GM12878 (cell line): ENCODE data around the gene G6PC1. TPM values are rescaled to one million over a fixed set of nuclear protein-coding genes. Genes with fewer than 3 reads are reported as not detected.

Experiments used
- ATAC-seq: fragments of 200-7000 bp; cut with Tn5 transposase; 3 replicates; pipeline ENCODE4 v1.9.1; 2020; ENCODE audit warnings: mild to moderate bottlenecking, moderate library complexity
- BruUV-seq: library from RNA; stranded (reverse); fragments of 400-500 nt; replicated peaks from 2 replicates; lab custom pipeline; 2021; lab: Mats Ljungman, UMichigan
- CTCF ChIA-PET: fragments of 300-600 bp; sonication (Branson Sonifier 250); formaldehyde crosslinking; extraction: SDS; loops from one replicate; lab custom pipeline; 2021; ENCODE audit warnings: inconsistent platforms; lab: Yijun Ruan, JAX
- POLR2A ChIA-PET: fragments of 350-600 bp; formaldehyde crosslinking; extraction: SDS; loops from one replicate; lab custom pipeline; 2021; ENCODE audit warnings: inconsistent platforms; lab: Charles Lee
- RAD21 ChIA-PET: fragments of 300-600 bp; sonication (Branson Sonifier 250); formaldehyde crosslinking; loops from one replicate; lab custom pipeline; 2023; ENCODE audit warnings: antibody characterized with exemption; ENCODE audit not compliant: unreplicated experiment; lab: Charles Lee
- SMC1A ChIA-PET: fragments of 300-600 bp; sonication (Branson Sonifier 250); formaldehyde crosslinking; loops from one replicate; lab custom pipeline; 2023; ENCODE audit not compliant: unreplicated experiment, uncharacterized antibody; lab: Charles Lee
- DNase-seq: peaks from one replicate; pipeline ENCODE4 v3.0.0-alpha.2; 2011; ENCODE audit warnings: low read depth, low spot score
- FAIRE-seq: peaks from 3 replicates; lab custom pipeline; 2011; peaks lifted over from hg19 to GRCh38; lab: Jason Lieb, UNC
- H2AFZ ChIP-seq: 2 replicates; pipeline ENCODE4 v1.6.0; 2011; ENCODE audit warnings: low read depth, low read length, control low read depth; ENCODE audit not compliant: control insufficient read depth
- H3K27ac ChIP-seq: 2 replicates; pipeline ENCODE4 v1.5.1; 2011; ENCODE audit warnings: control low read depth; ENCODE audit not compliant: control insufficient read depth, insufficient read depth
- H3K27me3 ChIP-seq, 2 experiments: replicated peaks in 1 of 2; 2 replicates each; pipeline versions ENCODE4 v1.6.0 to v1.6.1; 2011; ENCODE audit warnings: low read length in 1 of 2; ENCODE audit not compliant: control insufficient read depth in 2 of 2, insufficient read depth in 2 of 2
- H3K36me3 ChIP-seq, 2 experiments: 2 replicates each; pipeline ENCODE4 v1.5.1; 2011; ENCODE audit warnings: low read length in 1 of 2; ENCODE audit not compliant: control insufficient read depth in 2 of 2, insufficient read depth in 2 of 2
- H3K4me1 ChIP-seq: 2 replicates; pipeline ENCODE4 v1.6.1; 2011; ENCODE audit warnings: mild to moderate bottlenecking, low read length, moderate library complexity, mixed read lengths; ENCODE audit not compliant: control insufficient read depth, insufficient read depth
- H3K4me2 ChIP-seq: 2 replicates; pipeline ENCODE4 v1.6.0; 2011; ENCODE audit warnings: control low read depth; ENCODE audit not compliant: control insufficient read depth, insufficient read depth
- H3K4me3 ChIP-seq: fragments of 200-600 bp; sonication (generic); 2 replicates; pipeline ENCODE4 v1.5.1; 2016
- H3K79me2 ChIP-seq: 2 replicates; pipeline ENCODE4 v1.6.0; 2011; ENCODE audit warnings: low read length; ENCODE audit not compliant: control insufficient read depth, insufficient read depth
- H3K9ac ChIP-seq: 2 replicates; pipeline ENCODE4 v1.8.0; 2011; ENCODE audit warnings: low read length, control low read depth, mixed read lengths; ENCODE audit not compliant: control insufficient read depth, insufficient read depth
- H3K9me3 ChIP-seq: replicated peaks from 3 replicates; pipeline ENCODE4 v1.5.1; 2011; ENCODE audit warnings: mild to moderate bottlenecking, low read length; ENCODE audit not compliant: control insufficient read depth, insufficient read depth
- H4K20me1 ChIP-seq: 2 replicates; pipeline ENCODE4 v1.6.0; 2011; ENCODE audit not compliant: control insufficient read depth, insufficient read depth
- BHLHE40 ChIP-seq, 2 experiments: fragments of 450-650 bp in 1 of 2; IDR thresholded peaks; 2 replicates each; pipeline ENCODE4 v1.6.1; 2011 to 2017; ENCODE audit warnings: low read depth in 2 of 2, borderline replicate concordance in 1 of 2, improper control_type of control experiment in 1 of 2, low read length in 1 of 2, mild to moderate bottlenecking in 1 of 2
- JUND ChIP-seq: IDR thresholded peaks from 2 replicates; pipeline ENCODE4 v1.6.1; 2012; ENCODE audit warnings: low read depth, mild to moderate bottlenecking, low read length, improper control_type of control experiment, moderate library complexity
- MXI1 ChIP-seq: fragments of 150-350 bp; IDR thresholded peaks from 2 replicates; pipeline ENCODE4 v1.6.1; 2011; ENCODE audit warnings: low read depth, mild to moderate bottlenecking, inconsistent platforms, low read length, improper control_type of control experiment
- NFYA ChIP-seq: IDR thresholded peaks from 2 replicates; pipeline ENCODE4 v1.6.1; 2011; ENCODE audit warnings: low read depth, mild to moderate bottlenecking, low read length, improper control_type of control experiment, borderline replicate concordance
- ZBTB40 ChIP-seq: fragments of 450-650 bp; IDR thresholded peaks from 2 replicates; pipeline ENCODE4 v1.6.1; 2016; ENCODE audit warnings: mild to moderate bottlenecking, moderate library complexity, borderline replicate concordance
- ZZZ3 ChIP-seq: IDR thresholded peaks from 2 replicates; pipeline ENCODE4 v1.6.1; 2011; ENCODE audit warnings: low read depth; ENCODE audit not compliant: control insufficient read depth, insufficient read length
- WGBS: methylation state at CpG from one replicate; pipeline ENCODE4 v1.1.6; 2016; ENCODE audit warnings: low lambda C conversion rate; ENCODE audit not compliant: insufficient replicate concordance, insufficient coverage; ENCODE audit errors: missing lambda C conversion rate; 5-methylcytosine and 5-hydroxymethylcytosine counted together
- in situ Hi-C: fragments of 300-500 bp; cut with MboI; formaldehyde crosslinking; loops from 9 replicates; pipeline ENCODE4 v1.14.3; 2018; ENCODE audit warnings: mixed read lengths
- intact Hi-C: fragments of 100-400 bp; cut with micrococcal nuclease; formaldehyde crosslinking; loops from one replicate; pipeline ENCODE4 v1.14.2; 2022; ENCODE audit not compliant: unreplicated experiment
- polyA plus RNA-seq, 11 experiments: library from polyadenylated mRNA; depleted of rRNA in 4 of 11; unstranded in 6 of 11; stranded (reverse) in 5 of 11; fragments of >200 nt; fragmentation: Nextera tagmentation in 4 of 11; fragmentation: Illumina TruSeq in 1 of 11; extraction: Ambion mirVana in 4 of 11; extraction: Trizol in 1 of 11; gene quantifications; 1 replicate in 1 of 11; 2 replicates in 10 of 11; pipeline versions ENCODE4 v1.2.1 to v1.2.3, GENCODE V29; 2011 to 2016; ENCODE audit warnings: inconsistent platforms in 2 of 11, missing spikeins in 2 of 11, low read depth in 1 of 11
- total RNA-seq, 4 experiments: library from RNA; depleted of rRNA in 3 of 4; stranded (reverse); fragments of >200 nt in 3 of 4; fragmentation: Illumina TruSeq in 1 of 4; extraction: Trizol in 1 of 4; gene quantifications; 2 replicates each; pipeline versions ENCODE4 v1.2.1 to v1.2.3, GENCODE V29; 2013 to 2021
- TF ChIP-seq, protein P1 (sequence below): IDR thresholded peaks from 2 replicates; pipeline ENCODE4 v1.6.1; 2012; ENCODE audit warnings: low read depth, low read length, improper control_type of control experiment

Gene G6PC1
- total and polyA plus RNA-seq, 10 of the 15 experiments (the other 5 are each of a cell fraction or from before 2014, with no cell fraction given) = not detected

GRCh38 chr17:42920106-42920900 lies 19.7 kb downstream of the G6PC1 start:
- no peak overlapping the region for H3K9ac ChIP-seq
- no peaks in the 10 kb centered on the region; a peak in 1 of 4 replicates for H3K27me3 ChIP-seq
- no peak overlapping the region for H3K27ac ChIP-seq
- POLR2A ChIA-PET = no interaction called here
- H3K36me3 ChIP-seq = no peaks in the 10 kb centered on the region
- H3K79me2 ChIP-seq = no peaks in the 10 kb centered on the region
- no TSS peak for BruUV-seq
- H2AFZ ChIP-seq = no peak overlapping the region
- WGBS = 54% methylated on average over 10 of the region's 10 CpGs
- RAD21 ChIA-PET = interaction anchor here (0.6 to 2.4 kb wide), 2 partner anchors 9 to 94 kb away, joined by 3 to 8 read pairs; no protein-coding TSS in a partner anchor
- DNase-seq = no peak
- intact Hi-C loops = no loop called here
- in situ Hi-C loops = no loop called here
- CTCF ChIA-PET = interaction anchor here (0.8 to 6.7 kb wide), 4 partner anchors 10 to 101 kb away, joined by 3 to 40 read pairs (median 8); partner anchors contain the start of gene BECN1
- no peaks in the 10 kb centered on the region for H4K20me1 ChIP-seq
- no peak for FAIRE-seq
- H3K4me2 ChIP-seq = no peak overlapping the region
- TF ChIP-seq, protein P1, sequence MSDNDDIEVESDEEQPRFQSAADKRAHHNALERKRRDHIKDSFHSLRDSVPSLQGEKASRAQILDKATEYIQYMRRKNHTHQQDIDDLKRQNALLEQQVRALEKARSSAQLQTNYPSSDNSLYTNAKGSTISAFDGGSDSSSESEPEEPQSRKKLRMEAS = no peak
- no peak for TF ChIP-seq ZBTB40
- TF ChIP-seq BHLHE40 (IDR thresholded peaks at IDR 0.05; ENCODE audit: borderline replicate concordance in 1 of 2, low read depth in 2 of 2, low read length in 1 of 2) = no peak
- no peak for TF ChIP-seq ZZZ3
- TF ChIP-seq JUND = no peak
- TF ChIP-seq MXI1 = no peak
- no peak for TF ChIP-seq NFYA
- SMC1A ChIA-PET = interaction anchor here (1.6 to 2.0 kb wide), 2 partner anchors 9 to 390 kb away, joined by 5 to 11 read pairs; no protein-coding TSS in a partner anchor
- H3K4me3 ChIP-seq = no peak overlapping the region
- no peaks in the 10 kb centered on the region for H3K9me3 ChIP-seq
- H3K4me1 ChIP-seq = no peaks in the 10 kb centered on the region
- no peak for ATAC-seq
